SK-N-MC (cell line): ENCODE data around the gene FBLN7.

Source experiments
- DNase-seq: peaks from one replicate; pipeline ENCODE4 v3.0.0-alpha.2; 2011; ENCODE audit warnings: low read depth, low spot score
- H3K27ac ChIP-seq: fragments of 200-600 bp; sonication (generic); 2 replicates; pipeline ENCODE4 v1.5.1; 2016; ENCODE audit warnings: mixed run types
- H3K36me3 ChIP-seq: fragments of 200-600 bp; sonication (generic); 2 replicates; pipeline ENCODE4 v1.6.1; 2017; ENCODE audit warnings: antibody characterized with exemption, low read length, mixed read lengths; ENCODE audit not compliant: insufficient read depth
- H3K4me3 ChIP-seq: fragments of 200-600 bp; sonication (generic); 2 replicates; pipeline ENCODE4 v1.5.1; 2016
- H3K9ac ChIP-seq: fragments of 200-600 bp; sonication (generic); 2 replicates; pipeline ENCODE4 v1.8.0; 2017; ENCODE audit warnings: mixed run types, mixed read lengths; ENCODE audit not compliant: insufficient read length
- H3K9me3 ChIP-seq: fragments of 200-600 bp; sonication (generic); 2 replicates; pipeline ENCODE4 v1.6.1; 2017; ENCODE audit warnings: low read depth, mild to moderate bottlenecking, antibody characterized with exemption, low read length, moderate library complexity, mixed read lengths
- EZH2 ChIP-seq: fragments of 200-600 bp; sonication (generic); IDR thresholded peaks from one replicate; pipeline ENCODE4 v1.6.1; 2017; ENCODE audit warnings: antibody characterized with exemption
- FOXP2 ChIP-seq: optimal IDR thresholded peaks from 2 replicates; pipeline ENCODE3; 2011; ENCODE audit warnings: mild to moderate bottlenecking, moderate library complexity; ENCODE audit not compliant: insufficient read depth; ENCODE audit errors: extremely low read length, control extremely low read depth
- POLR2AphosphoS5 ChIP-seq: IDR thresholded peaks from 2 replicates; pipeline ENCODE4 v1.6.1; 2012; ENCODE audit warnings: mild to moderate bottlenecking, low read depth, low read length, borderline replicate concordance

FBLN7 gene

DNA sequence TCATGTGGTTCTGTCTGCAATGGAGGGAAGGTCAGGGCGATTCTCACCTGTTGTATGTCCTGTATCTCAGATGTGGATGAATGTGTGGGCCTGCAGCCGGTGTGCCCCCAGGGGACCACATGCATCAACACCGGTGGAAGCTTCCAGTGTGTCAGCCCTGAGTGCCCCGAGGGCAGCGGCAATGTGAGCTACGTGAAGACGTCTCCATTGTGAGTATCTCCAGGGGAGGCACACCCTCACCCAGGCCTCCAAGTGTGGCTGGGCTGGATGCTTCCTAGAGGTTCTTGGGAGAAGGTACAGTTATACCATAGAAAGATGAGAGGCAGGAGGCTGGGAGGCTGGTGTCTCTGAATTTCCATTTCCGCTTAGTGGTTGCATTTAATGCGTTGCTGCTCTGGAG lies 46.9 kb downstream of the FBLN7 start:
- TF ChIP-seq EZH2 (no peak), POLR2AphosphoS5 (no peak), FOXP2 (no peak)
- no peak overlapping the region for H3K9ac ChIP-seq
- H3K27ac ChIP-seq, result no peak overlapping the region
- H3K4me3 ChIP-seq, result no peak overlapping the region
- DNase-seq, result no peak
- no peaks in the 10 kb centered on the region for H3K36me3 ChIP-seq
- no peaks in the 10 kb centered on the region for H3K9me3 ChIP-seq

DNA sequence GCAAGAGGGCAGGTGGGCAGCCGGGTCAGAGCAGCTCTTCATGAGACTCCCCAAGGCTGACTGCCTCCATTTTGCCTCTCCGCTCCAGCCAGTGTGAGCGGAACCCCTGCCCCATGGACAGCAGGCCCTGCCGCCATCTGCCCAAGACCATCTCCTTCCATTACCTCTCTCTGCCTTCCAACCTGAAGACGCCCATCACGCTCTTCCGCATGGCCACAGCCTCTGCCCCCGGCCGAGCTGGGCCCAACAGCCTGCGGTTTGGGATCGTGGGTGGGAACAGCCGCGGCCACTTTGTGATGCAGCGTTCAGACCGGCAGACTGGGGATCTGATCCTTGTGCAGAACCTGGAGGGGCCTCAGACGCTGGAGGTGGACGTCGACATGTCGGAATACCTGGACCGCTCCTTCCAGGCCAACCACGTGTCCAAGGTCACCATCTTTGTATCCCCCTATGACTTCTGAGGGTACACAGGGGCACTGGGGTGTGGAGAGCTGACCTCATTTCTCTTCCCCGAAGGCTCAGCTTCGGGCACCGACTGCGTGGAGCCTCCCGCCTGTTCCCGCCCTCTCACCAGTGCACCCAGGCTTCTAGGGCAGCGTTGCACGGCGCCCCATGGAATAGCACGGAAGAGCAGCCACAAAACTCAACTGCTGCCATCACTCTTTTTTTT lies 49.0 kb downstream of the FBLN7 start:
- Histone ChIP-seq H3K36me3 (no peaks in the 10 kb centered on the region), H3K9me3 (no peaks in the 10 kb centered on the region), H3K4me3 (no peak overlapping the region), H3K27ac (no peak overlapping the region), H3K9ac (no peak overlapping the region)
- no peak for DNase-seq
- no peak for TF ChIP-seq FOXP2
- no peak for TF ChIP-seq POLR2AphosphoS5
- TF ChIP-seq EZH2, result no peak

DNA sequence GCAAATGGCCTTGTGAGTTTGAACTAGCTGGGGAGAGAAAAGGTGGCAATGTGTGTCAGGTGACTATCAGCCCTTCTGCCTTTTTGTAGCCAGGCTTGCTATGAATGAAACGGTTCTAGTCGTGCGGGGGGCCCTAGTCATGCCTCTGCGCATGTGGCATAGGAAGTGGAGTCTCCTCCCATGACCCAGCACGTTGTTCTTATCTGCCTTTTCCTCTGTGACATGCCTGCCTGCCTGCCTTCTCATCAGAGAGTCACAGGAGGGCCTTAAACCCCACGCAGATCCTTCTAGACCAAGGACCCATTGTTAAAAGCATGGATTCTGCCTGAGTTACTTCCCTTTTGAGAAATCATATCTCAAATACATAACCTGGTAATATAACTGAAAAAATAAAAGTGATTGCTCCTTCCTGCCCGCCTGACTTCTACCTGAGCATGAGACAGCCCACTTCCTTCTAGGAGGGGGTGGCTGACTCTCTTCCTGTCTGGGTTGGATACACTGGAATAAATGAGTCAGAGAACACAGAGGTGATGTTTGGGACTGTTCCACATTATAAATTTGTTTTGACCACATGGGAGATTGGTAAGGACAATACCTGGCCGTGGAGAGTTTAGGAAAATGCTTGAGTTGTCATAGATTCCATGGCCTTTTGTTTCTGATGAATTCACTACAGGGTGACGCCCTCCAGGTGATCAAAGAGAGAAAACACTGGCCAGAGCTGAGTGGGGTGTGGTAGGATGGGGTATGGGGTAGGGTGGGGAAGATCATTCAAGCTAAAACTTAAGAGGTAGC lies 49.8 kb downstream of the FBLN7 start:
- H3K27ac ChIP-seq, result no peak overlapping the region
- TF ChIP-seq FOXP2 (no peak), POLR2AphosphoS5 (no peak), EZH2 (no peak)
- H3K9ac ChIP-seq, result no peak overlapping the region
- DNase-seq, result no peak
- no peak overlapping the region for H3K4me3 ChIP-seq
- no peaks in the 10 kb centered on the region for H3K36me3 ChIP-seq
- H3K9me3 ChIP-seq, result no peaks in the 10 kb centered on the region

DNA sequence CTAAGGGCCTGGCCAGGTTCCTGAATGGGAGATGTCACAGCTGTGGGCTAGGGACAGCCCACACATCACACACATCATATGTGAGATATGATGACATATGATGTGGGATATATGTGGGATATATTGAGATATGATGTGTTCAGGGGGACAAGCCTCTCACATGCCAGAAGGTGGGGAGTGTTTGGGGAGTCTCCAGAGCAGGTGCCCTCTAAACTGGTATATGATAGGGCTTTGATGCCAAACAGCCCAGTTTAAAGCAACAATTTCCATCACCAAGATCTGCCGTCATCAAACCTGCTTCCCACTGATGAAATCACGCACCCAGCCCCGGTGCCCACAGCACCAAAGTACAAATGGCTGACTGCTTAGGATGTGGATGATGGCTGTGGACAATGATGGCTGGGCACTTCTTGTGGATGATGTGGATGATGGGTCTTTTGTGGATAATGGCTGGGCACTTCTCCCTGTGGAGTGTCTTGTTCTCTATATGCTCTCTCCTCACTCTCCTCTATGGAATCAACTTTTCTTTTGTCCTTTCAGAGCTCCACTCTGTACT lies 50.9 kb downstream of the FBLN7 start:
- no peak for DNase-seq
- Histone ChIP-seq H3K27ac (no peak overlapping the region), H3K4me3 (no peak overlapping the region), H3K9ac (no peak overlapping the region), H3K9me3 (no peaks in the 10 kb centered on the region), H3K36me3 (no peaks in the 10 kb centered on the region)
- TF ChIP-seq EZH2 (no peak), POLR2AphosphoS5 (no peak), FOXP2 (no peak)

DNA sequence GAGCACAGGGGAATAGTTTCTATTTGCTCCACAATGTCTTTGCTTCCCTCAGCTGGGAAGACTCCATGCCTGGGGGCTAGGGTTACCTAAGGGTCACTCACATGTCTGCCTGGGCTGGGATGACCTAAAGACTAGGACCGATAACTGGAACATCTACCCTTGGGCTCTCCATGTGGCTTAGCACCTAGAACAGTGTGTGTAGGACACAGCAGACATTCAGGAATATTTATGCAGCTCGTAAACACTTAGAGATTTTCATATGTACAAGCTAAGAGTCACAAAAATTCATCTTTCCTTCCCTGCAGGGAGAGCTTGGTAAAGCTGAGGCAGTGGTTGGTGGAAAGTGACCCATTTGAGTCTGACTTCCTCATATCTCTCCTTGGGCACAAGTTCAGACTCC lies 55.8 kb downstream of the FBLN7 start:
- Histone ChIP-seq H3K9me3 (no peaks in the 10 kb centered on the region), H3K36me3 (no peaks in the 10 kb centered on the region), H3K9ac (no peak overlapping the region), H3K27ac (no peak overlapping the region), H3K4me3 (no peak overlapping the region)
- no peak for DNase-seq
- TF ChIP-seq FOXP2, result no peak
- no peak for TF ChIP-seq POLR2AphosphoS5
- no peak for TF ChIP-seq EZH2

DNA sequence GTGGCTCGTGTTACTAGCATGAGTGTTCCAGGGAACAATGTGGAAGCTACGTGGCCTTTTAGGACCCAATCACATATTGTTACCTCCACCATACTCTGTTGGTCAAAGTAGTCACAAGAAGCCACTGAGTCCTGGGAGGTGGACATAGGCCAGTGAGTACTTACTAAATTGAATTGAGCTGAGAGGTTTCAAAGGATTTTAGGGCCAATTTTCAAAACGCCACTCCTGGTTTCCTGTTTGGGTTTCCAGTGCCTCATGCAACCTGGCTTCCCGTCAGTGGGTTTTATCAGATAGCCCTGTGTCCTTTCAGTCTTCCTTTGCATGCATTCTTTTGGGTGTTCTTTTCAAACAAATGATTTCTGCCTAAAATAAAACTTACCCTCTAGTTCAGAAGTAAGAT lies 56.3 kb downstream of the FBLN7 start:
- TF ChIP-seq FOXP2 (no peak), POLR2AphosphoS5 (no peak), EZH2 (no peak)
- no peak for DNase-seq
- Histone ChIP-seq H3K9me3 (no peaks in the 10 kb centered on the region), H3K9ac (no peak overlapping the region), H3K4me3 (no peak overlapping the region), H3K27ac (no peak overlapping the region), H3K36me3 (no peaks in the 10 kb centered on the region)

DNA sequence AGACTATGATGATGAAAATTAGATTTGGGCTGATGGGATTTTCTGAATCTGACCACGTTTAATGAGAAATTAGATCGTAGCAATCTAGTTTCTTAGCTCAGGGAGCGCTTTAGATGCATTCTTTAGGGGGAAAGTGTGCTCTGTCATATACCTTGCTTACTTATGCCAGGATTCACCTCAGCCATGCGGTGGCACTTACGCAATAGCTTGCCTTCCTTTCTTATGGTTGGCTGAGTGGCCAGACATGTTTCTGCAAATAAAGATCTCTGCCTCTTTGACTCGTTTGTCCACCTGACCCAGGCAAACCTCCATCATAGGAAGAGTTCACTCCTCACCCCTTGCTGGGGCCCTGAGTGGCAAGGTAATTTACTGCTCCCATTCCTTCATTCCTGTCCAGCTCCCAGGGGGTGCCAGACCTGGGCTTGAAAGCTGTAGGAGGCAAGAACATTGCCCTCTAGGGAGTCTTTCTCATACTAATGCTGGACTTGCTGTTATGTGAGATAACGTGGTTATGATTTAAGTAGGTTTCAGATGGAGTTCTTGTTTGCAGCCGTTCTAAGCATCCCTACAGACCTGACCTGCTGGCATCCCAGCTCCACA lies 57.1 kb downstream of the FBLN7 start:
- Histone ChIP-seq H3K27ac (no peak overlapping the region), H3K36me3 (no peaks in the 10 kb centered on the region)

DNA sequence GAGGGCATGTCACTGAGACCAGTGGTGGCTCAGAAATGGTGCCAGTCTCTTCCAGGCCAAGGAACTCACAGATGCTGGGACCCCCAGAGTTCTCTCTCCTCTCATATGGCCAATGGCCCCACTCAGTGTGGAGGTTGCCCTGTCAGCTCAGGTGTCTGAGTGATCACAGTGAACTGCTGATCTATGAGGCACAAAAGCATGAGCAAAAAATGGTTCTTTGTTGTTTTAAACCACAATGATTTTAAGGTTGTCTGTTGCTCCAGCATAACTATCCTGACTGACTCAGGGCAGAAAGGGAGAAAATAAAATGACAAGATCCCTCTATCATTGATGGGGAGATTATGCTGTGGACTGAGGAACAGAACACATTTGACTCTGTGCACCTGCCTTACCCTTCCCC lies 57.8 kb downstream of the FBLN7 start:
- no peak for TF ChIP-seq FOXP2
- no peak for TF ChIP-seq POLR2AphosphoS5
- TF ChIP-seq EZH2, result no peak

More for the DNA sequence above, 57.1 kb downstream of the FBLN7 start:
- TF ChIP-seq EZH2, result no peak
- no peak for TF ChIP-seq FOXP2
- TF ChIP-seq POLR2AphosphoS5, result no peak
- H3K9me3 ChIP-seq, result no peaks in the 10 kb centered on the region
- no peak overlapping the region for H3K9ac ChIP-seq
- no peak for DNase-seq
- no peak overlapping the region for H3K4me3 ChIP-seq

More for the DNA sequence above, 57.8 kb downstream of the FBLN7 start:
- Histone ChIP-seq H3K9me3 (no peaks in the 10 kb centered on the region), H3K9ac (no peak overlapping the region), H3K27ac (no peak overlapping the region), H3K36me3 (no peaks in the 10 kb centered on the region), H3K4me3 (no peak overlapping the region)
- DNase-seq, result no peak
